Measurements from ENCODE around the gene ERGIC2.

ERGIC2 gene

GRCh38 chr12:29380536-29381523, at the start of gene ERGIC2:
Gene ERGIC2 (minus strand): TSS chr12:29381172. CDS start chr12:29371633, 9,539 bp downstream.
- Histone ChIP-seq H3K36me3 (ENCODE audit: control insufficient read depth in 2 of 2, insufficient read depth in 1 of 2, low read length in 2 of 2) (peaks cover 0 to 13% of the 10 kb centered on the region in 2 experiments; a peak in 2 of 3 replicates), H3K4me3 (ENCODE audit: low read depth, low read length) (peak within 1 kb of the TSS; percentile 91), H3K27ac (ENCODE audit: extremely low read depth, low read depth, low read length) (peak within 1 kb of the TSS; percentile 89), H3K9me3 (ENCODE audit: control insufficient read depth, insufficient read depth, low read depth, low read length) (no peaks in the 10 kb centered on the region), H3K4me1 (ENCODE audit: control insufficient read depth, insufficient read depth, low read length) (no peaks in the 10 kb centered on the region; the same call in 1 of the 2 replicates)
- CTCF ChIA-PET, result interaction anchor here (0.6 kb wide), 1 partner anchor 459 kb away, joined by 3 read pairs; no protein-coding TSS in a partner anchor
- POLR2A ChIA-PET, result interaction anchor here (0.6 kb wide), 2 partner anchors 222 to 1221 kb away, joined by 3 read pairs; no protein-coding TSS in a partner anchor
- TF ChIP-seq BCL11B (tag by site-specific recombination; IDR thresholded peaks at IDR 0.05; ENCODE audit: low read depth), result no peak
- TF ChIP-seq ZNF292 (tag by site-specific recombination; IDR thresholded peaks at IDR 0.05; ENCODE audit: borderline replicate concordance, low read depth), result no peak
- no peak for TF ChIP-seq ZNF266 (tag by site-specific recombination; IDR thresholded peaks at IDR 0.05; ENCODE audit: low read depth)
- peak; percentile 68 for TF ChIP-seq SP2 (tag by site-specific recombination; IDR thresholded peaks at IDR 0.05)
- TF ChIP-seq ZNF341 (tag by site-specific recombination; IDR thresholded peaks at IDR 0.05; ENCODE audit: low read depth), result 0 out of 2 replicates have a peak, but pooled peaks have one; percentile 20
- TF ChIP-seq ZNF501 (tag by site-specific recombination; IDR thresholded peaks at IDR 0.05), result peak; percentile 70
- 0 out of 2 replicates have a peak, but pooled peaks have one; percentile 14 for TF ChIP-seq ZNF692 (tag by site-specific recombination; IDR thresholded peaks at IDR 0.05)
- TF ChIP-seq YY1 (tag by site-specific recombination; IDR thresholded peaks at IDR 0.05), result peak; percentile 82
- 0 out of 2 replicates have a peak, but pooled peaks have one; percentile 16 for TF ChIP-seq ZEB2 (tag by site-specific recombination; IDR thresholded peaks at IDR 0.05)
- TF ChIP-seq GLIS1 (tag by site-specific recombination; IDR thresholded peaks at IDR 0.05), result peak; percentile 12
- peak; percentile 53; the same call in 1 of the 2 replicates for TF ChIP-seq ZNF76 (tag by site-specific recombination; IDR thresholded peaks at IDR 0.05; ENCODE audit: borderline replicate concordance, low read depth)
- 0 out of 2 replicates have a peak, but pooled peaks have one; percentile 15 for TF ChIP-seq ZNF391 (tag by site-specific recombination; IDR thresholded peaks at IDR 0.05; ENCODE audit: borderline replicate concordance, low read depth)
- peak; percentile 59; the same call in 1 of the 2 replicates for TF ChIP-seq KLF8 (tag by site-specific recombination; IDR thresholded peaks at IDR 0.05)
- TF ChIP-seq ZNF600 (tag by site-specific recombination; IDR thresholded peaks at IDR 0.05), result peak; percentile 82
- peak; percentile 53 for TF ChIP-seq ZXDB (tag by site-specific recombination; IDR thresholded peaks at IDR 0.05)
- TF ChIP-seq OSR2 (tag by site-specific recombination; IDR thresholded peaks at IDR 0.05), result peak; percentile 60
- TF ChIP-seq SETDB1 (IDR thresholded peaks at IDR 0.05; ENCODE audit: insufficient read length, low read length), result peak; percentile 48
- peak; percentile 86 for TF ChIP-seq ZNF629 (tag by site-specific recombination; IDR thresholded peaks at IDR 0.05)
- TF ChIP-seq TRIM28 (IDR thresholded peaks at IDR 0.05; ENCODE audit: borderline replicate concordance, low read length), result peak; percentile 62; the same call in 1 of the 2 replicates
- TF ChIP-seq BCL11A (tag by site-specific recombination; IDR thresholded peaks at IDR 0.05; ENCODE audit: low read depth), result no peak
- TF ChIP-seq KLF9 (tag by site-specific recombination; IDR thresholded peaks at IDR 0.05; ENCODE audit: low read depth), result peak; percentile 85
- no peak for TF ChIP-seq ZSCAN4 (tag by site-specific recombination; IDR thresholded peaks at IDR 0.05)
- no peak; the same call in 1 of the 2 replicates for TF ChIP-seq EGR2 (tag by site-specific recombination; IDR thresholded peaks at IDR 0.05; ENCODE audit: low read depth)
- 0 out of 2 replicates have a peak, but pooled peaks have one; percentile 14 for TF ChIP-seq ZNF10 (tag by site-specific recombination; IDR thresholded peaks at IDR 0.05)
- TF ChIP-seq GLIS2 (tag by site-specific recombination; IDR thresholded peaks at IDR 0.05), result peak; percentile 33; the same call in 1 of the 2 replicates
- peak; percentile 89 for TF ChIP-seq PRDM10 (tag by site-specific recombination; IDR thresholded peaks at IDR 0.05)
- TF ChIP-seq ZNF24 (tag by site-specific recombination; IDR thresholded peaks at IDR 0.05), result 0 out of 2 replicates have a peak, but pooled peaks have one; percentile 18
- TF ChIP-seq SP7 (tag by site-specific recombination; IDR thresholded peaks at IDR 0.05), result peak; percentile 32
